GM10266 (cell line): ENCODE results near the gene GH2.

ENCODE experiments used
- DNase-seq: peaks from one replicate; pipeline ENCODE4 v3.0.0; 2012; ENCODE audit errors: extremely low spot score
- TF ChIP-seq, protein P1 (sequence below): IDR thresholded peaks from 2 replicates; pipeline ENCODE4 v1.5.1; 2012; ENCODE audit warnings: mild to moderate bottlenecking, low read depth; ENCODE audit not compliant: control insufficient read depth, insufficient read depth; ENCODE audit errors: missing control alignments

Gene GH2

DNA sequence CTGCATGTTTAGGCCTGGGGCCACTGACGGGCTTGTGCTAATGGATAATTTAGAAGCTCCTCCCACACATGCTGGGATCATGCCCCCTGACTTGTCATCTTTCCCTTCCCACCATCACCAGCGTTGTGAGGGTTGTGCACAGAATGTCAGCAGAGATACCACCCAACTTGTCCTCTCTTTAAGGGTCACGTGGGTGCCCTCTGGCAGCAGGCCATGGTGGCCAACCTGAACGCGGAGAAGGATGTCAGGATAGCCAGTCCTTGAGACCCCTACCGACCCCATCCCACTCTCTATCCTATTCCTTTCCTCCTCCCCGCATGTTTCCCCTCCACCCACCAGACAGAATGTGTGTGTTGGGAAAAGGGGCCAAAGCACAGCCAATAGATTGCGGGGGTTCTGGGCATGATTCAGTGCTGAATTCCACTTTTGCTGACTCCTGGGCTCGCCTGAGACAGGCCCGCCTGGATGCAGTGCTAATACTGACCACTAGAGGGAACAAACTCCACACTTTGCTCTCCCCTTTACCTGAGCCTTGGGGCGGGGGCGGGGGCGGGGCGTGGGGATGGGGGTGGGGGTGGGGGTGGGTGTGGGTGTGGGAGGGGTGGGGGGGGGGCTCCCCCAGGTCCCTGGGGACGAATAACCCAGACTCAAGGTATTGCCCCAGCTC is at the start of gene GH2:
Gene GH2, minus strand, starts transcription at position 10 of the 667 bp plus-strand sequence. CDS start 143 bp downstream, outside the sequence.
- peak; percentile 78 for DNase-seq
- TF ChIP-seq, protein P1, sequence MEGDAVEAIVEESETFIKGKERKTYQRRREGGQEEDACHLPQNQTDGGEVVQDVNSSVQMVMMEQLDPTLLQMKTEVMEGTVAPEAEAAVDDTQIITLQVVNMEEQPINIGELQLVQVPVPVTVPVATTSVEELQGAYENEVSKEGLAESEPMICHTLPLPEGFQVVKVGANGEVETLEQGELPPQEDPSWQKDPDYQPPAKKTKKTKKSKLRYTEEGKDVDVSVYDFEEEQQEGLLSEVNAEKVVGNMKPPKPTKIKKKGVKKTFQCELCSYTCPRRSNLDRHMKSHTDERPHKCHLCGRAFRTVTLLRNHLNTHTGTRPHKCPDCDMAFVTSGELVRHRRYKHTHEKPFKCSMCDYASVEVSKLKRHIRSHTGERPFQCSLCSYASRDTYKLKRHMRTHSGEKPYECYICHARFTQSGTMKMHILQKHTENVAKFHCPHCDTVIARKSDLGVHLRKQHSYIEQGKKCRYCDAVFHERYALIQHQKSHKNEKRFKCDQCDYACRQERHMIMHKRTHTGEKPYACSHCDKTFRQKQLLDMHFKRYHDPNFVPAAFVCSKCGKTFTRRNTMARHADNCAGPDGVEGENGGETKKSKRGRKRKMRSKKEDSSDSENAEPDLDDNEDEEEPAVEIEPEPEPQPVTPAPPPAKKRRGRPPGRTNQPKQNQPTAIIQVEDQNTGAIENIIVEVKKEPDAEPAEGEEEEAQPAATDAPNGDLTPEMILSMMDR = peak; percentile 70

DNA sequence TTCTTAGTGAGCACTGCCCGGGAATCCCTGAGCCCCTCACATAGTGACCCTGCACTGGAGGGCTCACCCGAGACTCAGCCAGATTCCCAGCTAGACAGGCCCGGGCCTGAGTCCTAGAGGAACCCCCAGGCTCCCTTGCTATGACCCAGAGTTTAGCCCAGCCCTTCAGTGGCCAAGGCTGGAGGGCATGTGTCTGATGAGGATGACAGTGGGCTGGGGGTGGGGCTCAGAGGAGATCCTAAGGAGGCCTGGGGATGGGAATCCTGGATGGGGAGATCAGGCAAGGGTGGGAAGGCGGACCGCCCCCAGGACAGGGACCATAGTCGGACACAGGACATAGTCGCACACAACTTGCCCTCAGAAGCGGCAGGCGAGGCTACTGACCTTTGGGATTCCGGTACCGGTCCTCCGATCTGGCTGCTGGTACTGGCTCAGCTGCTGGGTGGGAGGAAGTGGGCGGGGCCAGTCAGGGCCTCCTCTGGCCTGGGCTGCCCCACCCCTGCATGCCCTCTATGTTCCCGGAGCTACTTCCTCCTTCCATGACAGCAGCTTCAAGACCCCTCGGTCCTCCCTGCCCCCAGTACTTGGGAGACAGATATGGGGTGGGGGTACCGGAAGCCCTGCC is 49.3 kb upstream of the GH2 start:
- peak; percentile 70 for DNase-seq
- TF ChIP-seq, protein P1 = no peak

DNA sequence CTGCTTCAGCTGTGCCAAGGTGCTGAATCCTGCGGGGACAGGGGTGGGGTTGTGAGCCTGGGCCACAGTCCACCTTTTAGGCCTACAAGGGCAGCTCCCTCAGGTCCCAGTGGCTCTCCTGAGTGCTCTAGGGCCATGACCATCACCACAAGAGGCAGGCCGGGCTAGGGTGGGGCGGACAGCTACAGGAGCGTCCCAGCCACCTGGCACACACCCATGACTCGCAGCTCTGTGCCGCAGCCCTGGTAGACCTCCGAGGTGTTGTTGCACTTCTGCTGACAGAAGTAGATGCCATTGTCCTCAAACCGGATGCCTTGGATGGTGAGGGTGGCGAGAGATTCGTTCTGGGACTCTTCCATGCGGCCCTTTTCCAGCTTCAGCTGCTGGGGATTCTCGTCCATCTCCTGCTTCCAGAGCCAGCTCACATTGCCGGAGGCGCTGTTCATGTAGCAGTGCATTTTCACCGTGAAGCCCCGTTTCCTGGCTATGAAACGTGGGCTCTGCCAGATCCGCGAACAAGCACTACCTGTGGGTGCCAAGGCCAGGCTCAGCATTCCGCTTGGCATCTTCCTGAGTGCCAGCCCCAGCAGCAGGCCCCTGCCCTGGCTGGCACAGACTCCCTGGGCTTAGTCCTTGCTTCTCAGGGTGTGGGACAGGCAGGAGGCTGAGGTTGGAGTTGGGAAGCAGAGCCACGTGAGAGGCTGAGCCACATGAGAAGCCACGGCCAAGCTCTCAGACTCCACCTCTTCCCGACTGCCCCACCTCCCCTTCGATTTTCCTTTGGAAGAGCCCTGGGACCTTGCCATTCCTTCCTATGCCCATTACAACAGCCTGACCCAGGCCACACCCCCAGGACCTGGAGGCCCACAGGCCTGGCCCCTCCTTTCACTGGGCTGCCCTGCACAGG is 48.4 kb upstream of the GH2 start:
- no peak for DNase-seq
- TF ChIP-seq, protein P1 = no peak

DNA sequence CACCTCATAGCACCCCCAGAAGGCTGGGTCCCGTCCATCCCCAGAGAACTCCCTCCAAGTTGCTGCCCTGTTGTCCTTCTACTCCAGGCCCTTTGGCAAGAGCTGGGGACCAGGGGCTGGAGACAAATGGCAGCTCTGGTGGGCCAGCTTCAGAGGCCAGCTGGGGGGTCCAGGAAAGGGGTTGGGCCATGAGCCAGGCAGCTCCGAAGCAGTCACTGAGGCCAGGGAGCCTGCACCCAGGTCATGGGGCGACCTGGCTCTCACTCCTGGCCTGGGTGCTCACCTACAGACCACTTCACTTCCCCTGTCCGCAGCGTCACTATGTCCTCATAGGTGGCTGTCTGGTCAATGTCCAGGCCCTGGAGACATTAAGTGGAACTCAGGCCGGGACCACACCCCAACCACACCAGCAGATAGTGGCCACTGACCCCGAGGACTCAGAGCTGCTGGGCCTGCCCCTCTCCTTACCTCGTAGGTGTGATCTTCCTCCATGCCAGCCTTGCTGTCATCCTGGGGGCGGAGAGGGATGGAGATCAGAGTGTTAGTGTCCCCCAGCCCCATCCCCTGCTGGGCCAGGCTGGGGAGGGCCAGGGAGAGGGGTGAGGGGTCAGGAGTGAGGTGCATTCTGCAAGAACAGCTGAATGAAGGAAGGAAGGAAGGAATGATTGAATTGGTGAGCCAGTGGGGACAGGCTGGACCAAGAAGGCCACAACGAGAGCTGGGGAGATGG is 47.4 kb upstream of the GH2 start:
- TF ChIP-seq, protein P1 = no peak
- DNase-seq = no peak

DNA sequence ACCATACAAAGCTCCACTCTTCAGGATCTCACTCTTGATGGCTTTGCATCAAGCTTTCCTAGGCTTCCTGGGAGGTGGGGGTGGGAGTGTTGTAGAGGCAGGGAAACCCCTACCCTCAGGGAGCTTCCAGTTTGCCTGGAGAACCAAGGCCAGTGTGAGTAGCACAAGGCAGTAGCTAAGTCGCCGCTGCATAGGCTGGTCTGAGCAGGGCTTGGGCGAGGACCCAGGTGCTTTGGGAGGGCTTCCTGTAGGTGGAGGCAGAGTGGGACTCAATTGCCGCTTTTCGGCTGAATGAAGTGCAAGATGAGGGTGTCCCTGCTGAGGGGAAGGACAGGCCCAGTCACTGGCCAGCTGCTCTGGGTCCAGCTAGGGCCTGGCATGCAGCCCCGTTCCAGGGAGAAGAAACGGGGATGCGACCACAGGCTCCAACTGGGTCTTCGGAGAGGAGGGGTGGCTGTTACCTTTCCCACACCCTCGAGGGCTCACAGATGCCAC is 46.5 kb upstream of the GH2 start:
- no peak for DNase-seq

DNA sequence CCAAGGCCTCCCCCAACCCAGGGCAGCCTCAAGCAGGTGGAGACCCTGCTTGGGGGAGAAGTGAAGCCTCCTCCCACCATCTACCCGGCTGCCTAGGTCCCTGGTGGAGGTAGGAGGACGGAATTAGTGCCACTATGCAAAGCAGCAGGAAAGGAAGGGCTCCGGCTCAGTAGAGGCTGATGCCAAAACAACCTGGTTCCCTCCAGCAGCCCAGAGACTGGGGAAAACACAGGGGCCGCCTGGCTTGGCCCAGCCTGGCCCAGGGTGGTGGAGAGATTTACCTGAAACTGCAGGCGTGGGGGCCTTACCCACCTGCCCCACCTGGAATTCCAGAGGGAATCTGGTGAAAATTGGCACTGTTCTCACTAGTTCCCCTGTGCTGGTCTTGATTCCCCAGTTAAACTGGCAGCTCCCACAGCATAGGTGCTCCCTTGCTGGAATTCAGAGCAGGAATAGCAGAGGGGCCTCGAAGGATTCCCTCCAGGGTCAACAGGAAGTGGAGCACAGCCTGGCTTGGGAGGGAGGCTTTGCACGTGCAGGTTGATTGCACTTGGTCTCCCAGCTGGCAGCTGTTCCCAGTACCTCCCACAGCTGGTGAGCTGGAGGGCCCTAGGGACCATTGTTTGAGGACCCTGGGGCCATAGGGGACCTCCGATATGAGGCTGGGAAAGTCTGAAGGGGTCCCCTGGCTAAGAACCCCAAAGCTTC is 45.9 kb upstream of the GH2 start:
- DNase-seq = no peak
- TF ChIP-seq, protein P1 = no peak

More for the DNA sequence above, 46.5 kb upstream of the GH2 start:
- TF ChIP-seq, protein P1 = no peak
